GM19193 (cell line): ENCODE results near the gene TTC23.

ENCODE experiments used
- POLR2A ChIP-seq: IDR thresholded peaks from 4 replicates; pipeline ENCODE4 v1.6.1; 2011; ENCODE audit not compliant: insufficient read depth, insufficient read length; ENCODE audit errors: extremely low read depth

TTC23 gene

GRCh38 chr15:99182791-99183190, 66.6 kb downstream of the TTC23 start:
- no peak for TF ChIP-seq POLR2A

GRCh38 chr15:99181545-99181971, 67.8 kb downstream of the TTC23 start:
- TF ChIP-seq POLR2A, result no peak

- no peak for TF ChIP-seq POLR2A
Measured at GRCh38 chr15:99180964-99181306, 68.4 kb downstream of the TTC23 start.

GRCh38 chr15:99180086-99180963, 69.1 kb downstream of the TTC23 start:
- TF ChIP-seq POLR2A, result no peak

GRCh38 chr15:99177679-99178078, 71.7 kb downstream of the TTC23 start:
- TF ChIP-seq POLR2A, result no peak

- TF ChIP-seq POLR2A, result no peak
Measured at GRCh38 chr15:99176757-99177156, 72.6 kb downstream of the TTC23 start.

- TF ChIP-seq POLR2A, result no peak
Measured at GRCh38 chr15:99174567-99175395, 74.6 kb downstream of the TTC23 start.

GRCh38 chr15:99172989-99173388, 76.4 kb downstream of the TTC23 start:
- no peak for TF ChIP-seq POLR2A

GRCh38 chr15:99172171-99172570, 77.2 kb downstream of the TTC23 start:
- TF ChIP-seq POLR2A, result no peak

- no peak for TF ChIP-seq POLR2A
Measured at GRCh38 chr15:99170476-99171065, 78.8 kb downstream of the TTC23 start.

- TF ChIP-seq POLR2A, result no peak
Measured at GRCh38 chr15:99169769-99170311, 79.5 kb downstream of the TTC23 start.

GRCh38 chr15:99168601-99169580, 80.5 kb downstream of the TTC23 start:
- no peak for TF ChIP-seq POLR2A

GRCh38 chr15:99167640-99168039, 81.7 kb downstream of the TTC23 start:
- TF ChIP-seq POLR2A, result no peak

GRCh38 chr15:99167201-99167600, 82.2 kb downstream of the TTC23 start:
- no peak for TF ChIP-seq POLR2A
